ENCODE measurements around the gene CNN2. TPM values are rescaled to one million over a fixed set of nuclear protein-coding genes. Genes with fewer than 3 reads are reported as not detected.

The CNN2 gene
- total and polyA plus RNA-seq, 2 donors (not counting 1 experiment from before 2014, with no cell fraction given) = 198 to 301 TPM

DNA sequence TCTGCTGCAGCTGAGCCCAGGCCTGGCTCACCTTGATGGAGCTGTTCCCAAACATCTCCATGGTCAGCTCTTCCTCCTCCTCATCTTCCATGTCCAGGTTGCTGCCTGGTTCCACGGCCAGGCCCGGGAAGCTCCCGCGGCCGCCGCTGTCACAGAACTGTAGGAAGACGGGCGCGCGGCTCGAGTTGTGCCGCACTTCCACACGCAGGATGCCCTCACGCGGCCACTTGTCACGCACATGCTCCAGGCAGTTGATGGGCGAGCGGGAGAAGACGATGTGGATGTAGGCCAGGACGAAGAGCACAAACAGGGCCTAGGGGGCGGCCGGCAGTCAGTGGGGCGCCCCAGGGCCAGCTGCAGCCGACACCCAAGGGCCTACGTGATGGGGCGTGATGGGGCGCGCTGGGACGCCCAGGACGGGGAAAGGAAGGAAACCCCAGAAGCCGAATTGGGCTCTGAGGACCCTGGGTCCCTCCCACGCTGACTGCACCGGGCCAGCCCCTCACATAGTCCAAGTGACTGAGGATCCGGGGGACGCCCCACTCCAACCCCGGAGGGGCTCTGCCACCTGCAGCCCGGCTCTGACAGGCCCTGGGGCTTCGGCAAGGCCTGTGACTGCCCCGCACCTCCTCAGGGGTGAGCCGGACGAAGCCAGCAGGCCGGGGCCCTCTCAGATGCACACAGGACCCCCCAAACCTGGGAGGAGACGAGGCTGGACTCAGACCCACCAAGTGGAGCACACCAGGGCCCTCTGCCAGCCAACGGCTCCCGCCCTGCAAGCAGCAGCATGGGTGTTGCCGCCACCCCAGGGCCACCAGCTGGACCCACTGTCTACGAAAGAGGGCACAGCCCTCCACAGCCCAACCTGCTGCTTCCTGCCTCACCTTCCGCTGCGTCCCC lies 12.0 kb upstream of the CNN2 start:
- Histone ChIP-seq H4K20me1 (ENCODE audit: control insufficient read depth, insufficient read depth, low read length, poor library complexity, severe bottlenecking) (peaks cover 99% of the 10 kb centered on the region), H3K36me3 (replicated peaks in 1 of 2; ENCODE audit: control extremely low read depth in 1 of 2, control insufficient read depth in 1 of 2, extremely low read depth in 1 of 2, insufficient read depth in 2 of 2, low read length in 1 of 2) (peaks cover 0 to 43% of the 10 kb centered on the region in 2 experiments)

More for the DNA sequence above, 12.0 kb upstream of the CNN2 start:
- POLR2A ChIA-PET = no interaction called here
- Mint-ChIP-seq H3K4me1 (peaks cover 37% of the 10 kb centered on the region), H3K9me3 (ENCODE audit: insufficient read depth) (no peaks in the 10 kb centered on the region), H3K27ac (no peak overlapping the region), H3K4me3 (no peak overlapping the region), H3K27me3 (no peaks in the 10 kb centered on the region)
- Histone ChIP-seq H3K79me2 (ENCODE audit: control insufficient read depth, insufficient read depth, low read length) (peaks cover 73% of the 10 kb centered on the region), H3K4me3 (ENCODE audit: control extremely low read depth in 1 of 5, extremely low read depth in 1 of 5, insufficient read depth in 1 of 5, low read depth in 2 of 5, low read length in 4 of 5) (no peak overlapping the region), H2AFZ (ENCODE audit: insufficient read depth, low read depth, low read length, poor library complexity, severe bottlenecking) (no peak overlapping the region), H3K4me1 (ENCODE audit: control insufficient read depth in 2 of 2, insufficient read depth in 2 of 2, low read length in 2 of 2) (peaks cover 32 to 42% of the 10 kb centered on the region in 2 donors), H3K9me3 (ENCODE audit: control extremely low read depth in 1 of 3, control insufficient read depth in 2 of 3, insufficient read depth in 1 of 3, low read length in 2 of 3) (no peaks in the 10 kb centered on the region), H3K4me2 (replicated peaks; ENCODE audit: low read depth, low read length, poor library complexity, severe bottlenecking) (no peak overlapping the region), H3K27me3 (replicated peaks in 1 of 4; ENCODE audit: control extremely low read depth in 1 of 4, control insufficient read depth in 3 of 4, insufficient read depth in 4 of 4, low read length in 3 of 4) (no peaks in the 10 kb centered on the region), H3K27ac (ENCODE audit: low read length in 2 of 2) (no peak overlapping the region), H3K9ac (ENCODE audit: low read length) (no peak overlapping the region)
- TF ChIP-seq EZH2 (IDR thresholded peaks at IDR 0.05; ENCODE audit: borderline replicate concordance, insufficient read depth, low read depth, low read length, poor library complexity, severe bottlenecking) = no peak
- TF ChIP-seq, protein P1, sequence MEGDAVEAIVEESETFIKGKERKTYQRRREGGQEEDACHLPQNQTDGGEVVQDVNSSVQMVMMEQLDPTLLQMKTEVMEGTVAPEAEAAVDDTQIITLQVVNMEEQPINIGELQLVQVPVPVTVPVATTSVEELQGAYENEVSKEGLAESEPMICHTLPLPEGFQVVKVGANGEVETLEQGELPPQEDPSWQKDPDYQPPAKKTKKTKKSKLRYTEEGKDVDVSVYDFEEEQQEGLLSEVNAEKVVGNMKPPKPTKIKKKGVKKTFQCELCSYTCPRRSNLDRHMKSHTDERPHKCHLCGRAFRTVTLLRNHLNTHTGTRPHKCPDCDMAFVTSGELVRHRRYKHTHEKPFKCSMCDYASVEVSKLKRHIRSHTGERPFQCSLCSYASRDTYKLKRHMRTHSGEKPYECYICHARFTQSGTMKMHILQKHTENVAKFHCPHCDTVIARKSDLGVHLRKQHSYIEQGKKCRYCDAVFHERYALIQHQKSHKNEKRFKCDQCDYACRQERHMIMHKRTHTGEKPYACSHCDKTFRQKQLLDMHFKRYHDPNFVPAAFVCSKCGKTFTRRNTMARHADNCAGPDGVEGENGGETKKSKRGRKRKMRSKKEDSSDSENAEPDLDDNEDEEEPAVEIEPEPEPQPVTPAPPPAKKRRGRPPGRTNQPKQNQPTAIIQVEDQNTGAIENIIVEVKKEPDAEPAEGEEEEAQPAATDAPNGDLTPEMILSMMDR (IDR thresholded peaks at IDR 0.05) = no peak
- WGBS (ENCODE audit: insufficient coverage) = 94% methylated on average over 49 of the region's 49 CpGs
- ATAC-seq (ENCODE audit: low read depth) = no peak
- CTCF ChIA-PET = no interaction called here
- no peak for DNase-seq
- intact Hi-C loops (cut with micrococcal nuclease) = no loop called here

Measured in B cell (primary cell).